Osteocyte (in vitro differentiated cells): Measurements from ENCODE around the gene PRR9. TPM values are rescaled to one million over a fixed set of nuclear protein-coding genes. Genes with fewer than 3 reads are reported as not detected.
A peak's percentile ranks its signal among the peaks of the same experiment; 100 is the strongest.
"Not testable (repeated sequence)": the region's sequence is repeated elsewhere in the genome, so short reads cannot be mapped to it uniquely, and the experiment has no call there.

Experiments
- DNase-seq: peaks from one replicate; pipeline ENCODE4 v3.0.0; 2021; ENCODE audit warnings: mixed read lengths; ENCODE audit not compliant: unreplicated experiment; ENCODE audit errors: extremely low spot score
- H3K27ac Mint-ChIP-seq: one replicate; pipeline ENCODE4 v1.8.0; 2021; ENCODE audit warnings: mild to moderate bottlenecking, mixed read lengths; ENCODE audit not compliant: unreplicated experiment
- H3K27me3 Mint-ChIP-seq: one replicate; pipeline ENCODE4 v1.8.0; 2021; ENCODE audit warnings: mixed read lengths; ENCODE audit not compliant: unreplicated experiment
- H3K36me3 Mint-ChIP-seq: one replicate; pipeline ENCODE4 v1.8.0; 2021; ENCODE audit warnings: mixed read lengths; ENCODE audit not compliant: unreplicated experiment
- H3K4me1 Mint-ChIP-seq: one replicate; pipeline ENCODE4 v1.8.0; 2021; ENCODE audit warnings: mixed read lengths; ENCODE audit not compliant: unreplicated experiment
- H3K4me3 Mint-ChIP-seq: one replicate; pipeline ENCODE4 v1.8.0; 2021; ENCODE audit warnings: mild to moderate bottlenecking, moderate library complexity, mixed read lengths; ENCODE audit not compliant: unreplicated experiment
- H3K9me3 Mint-ChIP-seq: one replicate; pipeline ENCODE4 v1.8.0; 2021; ENCODE audit warnings: mixed read lengths; ENCODE audit not compliant: unreplicated experiment
- CTCF ChIP-seq: fragments of 200-600 bp; sonication (generic); IDR thresholded peaks from 2 replicates; pipeline ENCODE4 v1.5.0; 2021; ENCODE audit warnings: antibody characterized with exemption, mild to moderate bottlenecking, moderate library complexity
- total RNA-seq: library from RNA; stranded (reverse); gene quantifications from 2 replicates; pipeline ENCODE4 v1.2.1, GENCODE V29; 2021

The PRR9 gene
- total RNA-seq, 1 donor from 2014 or later, result not detected

- H3K27ac Mint-ChIP-seq, result no peak overlapping the region
- no peaks in the 10 kb centered on the region for H3K4me1 Mint-ChIP-seq
- no peaks in the 10 kb centered on the region for H3K36me3 Mint-ChIP-seq
- no peak for DNase-seq
- no peak for TF ChIP-seq CTCF
- no peak overlapping the region for H3K4me3 Mint-ChIP-seq
- peaks cover 6% of the 10 kb centered on the region for H3K27me3 Mint-ChIP-seq
- H3K9me3 Mint-ChIP-seq, result no peaks in the 10 kb centered on the region
Measured at GRCh38 chr1:153217744-153218416, 496 bp downstream of the PRR9 start.

- H3K27ac Mint-ChIP-seq, result no peak overlapping the region
- TF ChIP-seq CTCF, result no peak
- H3K9me3 Mint-ChIP-seq, result no peaks in the 10 kb centered on the region
- peaks cover 9% of the 10 kb centered on the region for H3K27me3 Mint-ChIP-seq
- H3K4me1 Mint-ChIP-seq, result peaks cover 1% of the 10 kb centered on the region
- H3K36me3 Mint-ChIP-seq, result no peaks in the 10 kb centered on the region
- no peak overlapping the region for H3K4me3 Mint-ChIP-seq
- no peak for DNase-seq
Measured at GRCh38 chr1:153220606-153221303, 3.4 kb downstream of the PRR9 start.

- peak; percentile 70 for TF ChIP-seq CTCF
- not testable (repeated sequence) for H3K36me3 Mint-ChIP-seq, H3K27ac Mint-ChIP-seq, DNase-seq, H3K27me3 Mint-ChIP-seq, H3K4me3 Mint-ChIP-seq, H3K4me1 Mint-ChIP-seq, H3K9me3 Mint-ChIP-seq
Measured at GRCh38 chr1:153223040-153223891, 5.9 kb downstream of the PRR9 start.

GRCh38 chr1:153227810-153228209, 10.4 kb downstream of the PRR9 start:
- DNase-seq, result no peak
- Mint-ChIP-seq H3K9me3 (no peaks in the 10 kb centered on the region), H3K4me3 (no peak overlapping the region), H3K36me3 (no peaks in the 10 kb centered on the region), H3K4me1 (peaks cover 1% of the 10 kb centered on the region), H3K27me3 (peaks cover 3% of the 10 kb centered on the region), H3K27ac (no peak overlapping the region)
- no peak for TF ChIP-seq CTCF

GRCh38 chr1:153228491-153228890, 11.1 kb downstream of the PRR9 start:
- Mint-ChIP-seq H3K27me3 (no peaks in the 10 kb centered on the region), H3K9me3 (no peaks in the 10 kb centered on the region), H3K36me3 (no peaks in the 10 kb centered on the region), H3K4me1 (no peaks in the 10 kb centered on the region), H3K27ac (no peak overlapping the region), H3K4me3 (no peak overlapping the region)
- TF ChIP-seq CTCF, result no peak
- no peak for DNase-seq
